Mucosa of descending colon (tissue), 3 donors: ENCODE measurements around the gene IL15RA. TPM values are rescaled to one million over a fixed set of nuclear protein-coding genes. Genes with fewer than 3 reads are reported as not detected.

Experiments
- ATAC-seq: fragments of 200-7000 bp; cut with Tn5 transposase; one replicate; pipeline ENCODE4 v1.9.1; 2020; ENCODE audit warnings: mild to moderate bottlenecking, moderate library complexity
- DNase-seq, 3 donors: peaks; one replicate each; pipeline ENCODE4 v3.0.0-alpha.2; 2020
- H3K36me3 ChIP-seq: fragments of 200-600 bp; one replicate; pipeline ENCODE4 v1.8.0; 2021; ENCODE audit warnings: low read depth, mild to moderate bottlenecking
- H3K4me1 ChIP-seq: fragments of 200-600 bp; one replicate; pipeline ENCODE4 v1.8.0; 2021; ENCODE audit warnings: low read depth, mild to moderate bottlenecking
- H3K4me3 ChIP-seq: fragments of 200-600 bp; one replicate; pipeline ENCODE4 v1.8.0; 2021; ENCODE audit warnings: mild to moderate bottlenecking
- H3K9me3 ChIP-seq: fragments of 200-600 bp; one replicate; pipeline ENCODE4 v1.8.0; 2021; ENCODE audit warnings: mild to moderate bottlenecking
- CTCF ChIP-seq: fragments of 200-600 bp; IDR thresholded peaks from one replicate; pipeline ENCODE4 v1.8.0; 2022; ENCODE audit warnings: antibody characterized with exemption, mild to moderate bottlenecking
- intact Hi-C, 2 donors: fragments of 100-400 bp; cut with DNase I in 1 of 2; cut with micrococcal nuclease in 1 of 2; formaldehyde crosslinking; loops; one replicate each; pipeline versions ENCODE4 v1.11.0 to v1.11.1; 2022; cut with DNase I, micrococcal nuclease
- total RNA-seq, 3 donors: library from RNA; stranded (reverse); fragmentation: NEBNext Ultra II Directional in 2 of 3; extraction: Animal tissue kit (Norgen Biotek cat#: 25700) in 2 of 3; gene quantifications; one replicate each; pipeline versions ENCODE4 v1.2.1 to v1.2.4, GENCODE V29; 2021 to 2023
- donor health status: DM: no; HTN: no; CAD: no; lungs with moderate emphysema.
- donor health status: DM: no; HTN: no; CAD: no.
- donor health status: DM: no; HTN: yes; CAD: no.

The IL15RA gene
- total RNA-seq, 3 donors from 2014 or later: 19.4 to 26.6 (median 20.6) TPM

DNA sequence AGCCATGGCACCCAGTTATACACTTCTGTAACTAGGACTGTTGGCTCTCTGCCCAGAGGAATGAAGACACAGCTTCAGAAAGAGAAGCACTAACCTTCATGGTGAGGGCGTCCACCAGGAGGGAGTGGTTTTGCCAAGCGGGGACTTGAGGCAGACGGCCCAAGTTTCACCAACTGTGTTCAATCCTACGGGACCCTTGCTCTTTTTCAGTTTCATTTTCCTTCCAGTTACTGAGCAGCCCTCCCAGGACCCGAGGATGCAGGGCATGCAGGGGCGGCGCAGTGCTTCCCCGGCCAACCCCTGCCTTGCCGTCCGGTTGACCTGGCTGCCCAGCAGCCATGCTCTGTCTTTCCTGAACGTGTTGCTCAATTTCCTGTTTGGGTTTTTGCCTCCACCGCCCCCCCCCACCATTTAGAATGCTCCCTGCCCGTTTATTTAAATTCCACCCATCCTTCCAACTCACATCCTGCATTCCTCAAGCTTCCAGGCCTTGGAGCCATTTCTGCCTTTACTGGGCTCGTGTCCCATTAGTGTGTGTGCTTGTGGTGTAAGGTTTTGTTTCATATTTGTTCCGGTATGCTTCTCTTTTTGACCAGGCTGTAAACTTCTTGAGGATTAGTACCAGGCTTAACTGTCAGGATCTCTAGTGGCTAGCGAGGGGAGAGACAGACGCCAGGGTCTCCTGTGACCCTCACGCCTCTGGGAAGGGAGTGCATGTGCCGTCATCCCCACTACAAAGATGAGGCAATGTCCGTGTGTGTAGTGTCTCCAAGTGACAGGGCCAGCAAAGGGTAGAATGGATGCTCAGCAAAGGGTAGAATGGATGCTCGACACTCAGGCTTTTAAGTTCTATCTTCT, 31.6 kb downstream of the IL15RA start:
- peaks cover 17% of the 10 kb centered on the region for H3K4me1 ChIP-seq
- DNase-seq (peak in 2 of 3 donors; percentile 49 to 54), ATAC-seq (no peak)
- H3K36me3 ChIP-seq: no peaks in the 10 kb centered on the region
- H3K9me3 ChIP-seq: no peaks in the 10 kb centered on the region
- intact Hi-C loops: no loop called here
- TF ChIP-seq CTCF: no peak
- H3K4me3 ChIP-seq: no peak overlapping the region

DNA sequence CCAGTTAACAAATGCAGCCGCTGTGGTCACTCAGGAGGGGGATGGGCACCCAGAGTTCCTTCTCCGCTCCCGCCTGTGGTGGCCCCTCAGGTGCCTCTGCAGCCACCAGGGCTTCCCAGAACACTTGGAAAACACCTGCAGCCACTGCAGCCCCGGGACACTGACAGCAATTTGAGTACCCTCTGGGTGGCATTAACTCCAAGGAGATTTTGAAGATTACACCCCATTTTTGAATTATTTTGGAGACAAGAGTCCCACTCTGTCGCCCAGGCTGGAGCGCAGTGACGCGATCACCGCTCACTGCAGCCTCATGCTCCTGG, 32.2 kb downstream of the IL15RA start:
- intact Hi-C loops: no loop called here
- no peaks in the 10 kb centered on the region for H3K36me3 ChIP-seq
- no peak for TF ChIP-seq CTCF
- DNase-seq: peak in 1 of 3 donors; percentile 43
- no peak for ATAC-seq
- H3K4me1 ChIP-seq: peaks cover 17% of the 10 kb centered on the region
- no peak overlapping the region for H3K4me3 ChIP-seq
- no peaks in the 10 kb centered on the region for H3K9me3 ChIP-seq

GRCh38 chr10:5944389-5945189, 32.8 kb downstream of the IL15RA start:
- Histone ChIP-seq H3K36me3 (no peaks in the 10 kb centered on the region), H3K4me3 (no peak overlapping the region), H3K9me3 (no peaks in the 10 kb centered on the region), H3K4me1 (peaks cover 17% of the 10 kb centered on the region)
- intact Hi-C loops: no loop called here
- ATAC-seq (peak; percentile 88), DNase-seq (peak in 2 of 3 donors; percentile 43 to 85)
- no peak for TF ChIP-seq CTCF

DNA sequence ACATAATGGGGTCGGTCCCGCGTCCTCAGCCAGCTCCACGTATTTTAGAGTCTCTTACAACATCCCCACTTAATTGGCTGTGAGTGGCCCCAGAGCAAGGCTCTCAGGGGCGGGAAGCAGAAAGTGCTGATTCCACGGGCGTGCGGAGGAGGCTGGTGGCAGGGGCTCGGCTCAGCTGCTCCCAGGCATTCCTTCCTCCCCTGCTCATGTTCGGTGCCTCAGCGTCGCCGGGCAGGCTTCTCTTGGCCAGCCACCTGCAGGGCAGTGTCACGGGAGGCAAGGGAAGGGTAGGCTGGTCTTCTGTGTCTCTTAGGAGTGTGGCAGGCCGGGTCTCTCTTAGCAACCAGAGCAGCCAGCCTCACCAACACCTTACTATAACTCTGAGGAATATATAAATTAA, 33.8 kb downstream of the IL15RA start:
- intact Hi-C loops: no loop called here
- Histone ChIP-seq H3K36me3 (no peaks in the 10 kb centered on the region), H3K9me3 (no peaks in the 10 kb centered on the region), H3K4me3 (no peak overlapping the region), H3K4me1 (peaks cover 17% of the 10 kb centered on the region)
- DNase-seq (peak; percentile 32 to 69 (median 56)), ATAC-seq (peak; percentile 16)
- TF ChIP-seq CTCF: no peak

GRCh38 chr10:5942474-5942873, 34.9 kb downstream of the IL15RA start:
- intact Hi-C loops: no loop called here
- H3K9me3 ChIP-seq: no peaks in the 10 kb centered on the region
- ATAC-seq (no peak), DNase-seq (peak in 2 of 3 donors; percentile 35 to 45)
- peaks cover 17% of the 10 kb centered on the region for H3K4me1 ChIP-seq
- peaks cover 4% of the 10 kb centered on the region for H3K36me3 ChIP-seq
- TF ChIP-seq CTCF: no peak
- no peak overlapping the region for H3K4me3 ChIP-seq
